ENCODE results near the gene TRPM4. TPM values are rescaled to one million over a fixed set of nuclear protein-coding genes. Genes with fewer than 3 reads are reported as not detected.

Gene TRPM4
- total RNA-seq, 4 donors from 2014 or later = 45.2 to 87.6 (median 62.4) TPM

GRCh38 chr19:49186108-49186507 is 28.5 kb downstream of the TRPM4 start:
- 76% methylated on average over 5 of the region's 5 CpGs for WGBS
- TF ChIP-seq EP300 (IDR thresholded peaks at IDR 0.05) (no peak), POLR2A (IDR thresholded peaks at IDR 0.05) (no peak), POLR2AphosphoS5 (IDR thresholded peaks at IDR 0.05) (no peak), CTCF (IDR thresholded peaks at IDR 0.05) (no peak)

GRCh38 chr19:49188626-49189200 is 31.1 kb downstream of the TRPM4 start:
- Histone ChIP-seq H3K27me3 (no peaks in the 10 kb centered on the region), H3K27ac (no peak overlapping the region), H3K9me3 (no peaks in the 10 kb centered on the region), H3K4me3 (no peak overlapping the region), H3K4me1 (no peaks in the 10 kb centered on the region), H3K36me3 (peaks cover 82% of the 10 kb centered on the region)
- no peak for TF ChIP-seq CTCF (IDR thresholded peaks at IDR 0.05)
- TF ChIP-seq EP300 (IDR thresholded peaks at IDR 0.05) = no peak
- no peak for TF ChIP-seq POLR2A (IDR thresholded peaks at IDR 0.05)
- WGBS = 92% methylated on average over 21 of the region's 21 CpGs
- DNase-seq (ENCODE audit: low spot score in 2 of 2) = no peak

More at GRCh38 chr19:49186108-49186507, 28.5 kb downstream of the TRPM4 start:
- Histone ChIP-seq H3K4me3 (no peak overlapping the region), H3K4me1 (no peaks in the 10 kb centered on the region), H3K36me3 (peaks cover 86% of the 10 kb centered on the region), H3K27ac (no peak overlapping the region), H3K9me3 (no peaks in the 10 kb centered on the region), H3K27me3 (no peaks in the 10 kb centered on the region)
- no peak for DNase-seq (ENCODE audit: low spot score in 2 of 2)

GRCh38 chr19:49189259-49189658 is 31.7 kb downstream of the TRPM4 start:
- Histone ChIP-seq H3K9me3 (no peaks in the 10 kb centered on the region), H3K4me3 (no peak overlapping the region), H3K27me3 (no peaks in the 10 kb centered on the region), H3K4me1 (no peaks in the 10 kb centered on the region), H3K27ac (no peak overlapping the region), H3K36me3 (peaks cover 78% of the 10 kb centered on the region)
- no peak for DNase-seq (ENCODE audit: low spot score in 2 of 2)
- 77% methylated on average over 5 of the region's 5 CpGs for WGBS
- TF ChIP-seq EP300 (IDR thresholded peaks at IDR 0.05) (no peak), CTCF (IDR thresholded peaks at IDR 0.05) (no peak), POLR2A (IDR thresholded peaks at IDR 0.05) (no peak)

GRCh38 chr19:49190781-49191180 is 33.2 kb downstream of the TRPM4 start:
- no peak overlapping the region for H3K27ac ChIP-seq
- DNase-seq (ENCODE audit: low spot score in 2 of 2) = no peak
- H3K4me1 ChIP-seq = no peaks in the 10 kb centered on the region
- TF ChIP-seq POLR2AphosphoS5 (IDR thresholded peaks at IDR 0.05) = no peak
- no peak for TF ChIP-seq CTCF (IDR thresholded peaks at IDR 0.05)
- TF ChIP-seq EP300 (IDR thresholded peaks at IDR 0.05) = no peak
- no peak for TF ChIP-seq POLR2A (IDR thresholded peaks at IDR 0.05)
- H3K9me3 ChIP-seq = no peaks in the 10 kb centered on the region
- H3K4me3 ChIP-seq = no peak overlapping the region
- 86% methylated on average over 3 of the region's 3 CpGs for WGBS
- H3K27me3 ChIP-seq = no peaks in the 10 kb centered on the region
- H3K36me3 ChIP-seq = peaks cover 65% of the 10 kb centered on the region

- H3K9me3 ChIP-seq = no peaks in the 10 kb centered on the region
- WGBS = 93% methylated on average over 6 of the region's 6 CpGs
- peaks cover 9% of the 10 kb centered on the region for H3K4me1 ChIP-seq
- H3K27me3 ChIP-seq = no peaks in the 10 kb centered on the region
- no peak for DNase-seq (ENCODE audit: low spot score in 2 of 2)
- no peak overlapping the region for H3K4me3 ChIP-seq
- H3K36me3 ChIP-seq = peaks cover 52% of the 10 kb centered on the region
- TF ChIP-seq POLR2AphosphoS5 (IDR thresholded peaks at IDR 0.05) = no peak
- TF ChIP-seq POLR2A (IDR thresholded peaks at IDR 0.05) = no peak
- no peak for TF ChIP-seq CTCF (IDR thresholded peaks at IDR 0.05)
- TF ChIP-seq EP300 (IDR thresholded peaks at IDR 0.05) = no peak
- H3K27ac ChIP-seq = no peak overlapping the region
These were observed 36.3 kb downstream of the TRPM4 start for GRCh38 chr19:49193822-49194394.

All from suprapubic skin (tissue), 4 donors.